Measurements from ENCODE around the gene VSX2.
A peak's percentile ranks its signal among the peaks of the same experiment; 100 is the strongest.

The VSX2 gene

DNA sequence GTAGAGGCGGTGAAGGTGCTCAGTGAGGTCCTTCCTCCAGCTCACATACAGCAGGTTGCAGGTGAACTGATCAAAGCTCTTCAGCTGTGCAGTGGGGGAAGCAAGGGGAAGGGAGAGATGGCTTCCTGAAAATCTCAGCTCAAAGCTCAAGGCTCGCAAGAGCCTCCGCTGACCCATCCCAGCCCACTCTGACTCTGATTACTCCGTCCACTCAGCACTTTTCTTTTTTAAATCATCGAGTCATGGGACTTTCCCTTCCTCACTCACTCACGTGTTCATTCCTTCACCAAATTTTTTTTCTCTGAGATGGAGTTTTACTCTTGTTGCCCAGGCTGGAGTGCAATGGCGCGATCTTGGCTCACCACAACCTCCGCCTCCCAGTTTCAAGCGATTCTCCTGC, 58.7 kb downstream of the VSX2 start:
- TF ChIP-seq FOXP2 (optimal IDR thresholded peaks at IDR 0.05; ENCODE audit: borderline replicate concordance, extremely low read depth, extremely low read length, insufficient read depth) = no peak
- TF ChIP-seq POLR2AphosphoS5 (IDR thresholded peaks at IDR 0.05; ENCODE audit: low read depth, low read length) = no peak
- TF ChIP-seq SIN3A (IDR thresholded peaks at IDR 0.05; ENCODE audit: borderline replicate concordance, insufficient read depth, low read length) = no peak

DNA sequence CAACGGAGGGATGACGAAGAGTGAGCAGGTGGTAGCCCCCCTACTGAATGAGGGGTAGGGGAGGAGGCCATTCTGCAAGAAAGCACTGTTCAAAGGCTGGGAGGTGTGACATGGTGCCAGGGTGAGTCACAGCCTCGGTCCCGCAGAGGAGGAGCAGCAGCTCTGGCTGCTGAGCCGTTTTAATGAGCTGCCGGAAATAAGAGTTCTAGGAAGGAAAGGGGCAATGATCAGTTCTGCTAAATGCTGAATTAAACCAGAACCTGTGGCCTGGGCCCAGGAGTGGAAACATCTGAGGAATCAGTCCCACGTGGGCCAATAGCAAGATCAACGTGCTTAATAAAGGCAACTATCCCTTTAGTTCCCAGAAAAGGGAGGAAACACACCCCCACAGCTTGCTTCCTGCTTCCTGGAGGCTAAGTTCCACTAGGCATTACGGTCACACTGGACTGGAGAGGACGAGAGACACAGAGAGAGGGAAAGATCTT, 59.9 kb downstream of the VSX2 start:
- TF ChIP-seq, protein P1, sequence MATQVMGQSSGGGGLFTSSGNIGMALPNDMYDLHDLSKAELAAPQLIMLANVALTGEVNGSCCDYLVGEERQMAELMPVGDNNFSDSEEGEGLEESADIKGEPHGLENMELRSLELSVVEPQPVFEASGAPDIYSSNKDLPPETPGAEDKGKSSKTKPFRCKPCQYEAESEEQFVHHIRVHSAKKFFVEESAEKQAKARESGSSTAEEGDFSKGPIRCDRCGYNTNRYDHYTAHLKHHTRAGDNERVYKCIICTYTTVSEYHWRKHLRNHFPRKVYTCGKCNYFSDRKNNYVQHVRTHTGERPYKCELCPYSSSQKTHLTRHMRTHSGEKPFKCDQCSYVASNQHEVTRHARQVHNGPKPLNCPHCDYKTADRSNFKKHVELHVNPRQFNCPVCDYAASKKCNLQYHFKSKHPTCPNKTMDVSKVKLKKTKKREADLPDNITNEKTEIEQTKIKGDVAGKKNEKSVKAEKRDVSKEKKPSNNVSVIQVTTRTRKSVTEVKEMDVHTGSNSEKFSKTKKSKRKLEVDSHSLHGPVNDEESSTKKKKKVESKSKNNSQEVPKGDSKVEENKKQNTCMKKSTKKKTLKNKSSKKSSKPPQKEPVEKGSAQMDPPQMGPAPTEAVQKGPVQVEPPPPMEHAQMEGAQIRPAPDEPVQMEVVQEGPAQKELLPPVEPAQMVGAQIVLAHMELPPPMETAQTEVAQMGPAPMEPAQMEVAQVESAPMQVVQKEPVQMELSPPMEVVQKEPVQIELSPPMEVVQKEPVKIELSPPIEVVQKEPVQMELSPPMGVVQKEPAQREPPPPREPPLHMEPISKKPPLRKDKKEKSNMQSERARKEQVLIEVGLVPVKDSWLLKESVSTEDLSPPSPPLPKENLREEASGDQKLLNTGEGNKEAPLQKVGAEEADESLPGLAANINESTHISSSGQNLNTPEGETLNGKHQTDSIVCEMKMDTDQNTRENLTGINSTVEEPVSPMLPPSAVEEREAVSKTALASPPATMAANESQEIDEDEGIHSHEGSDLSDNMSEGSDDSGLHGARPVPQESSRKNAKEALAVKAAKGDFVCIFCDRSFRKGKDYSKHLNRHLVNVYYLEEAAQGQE (IDR thresholded peaks at IDR 0.05; ENCODE audit: insufficient read depth in 1 of 2, low read depth in 2 of 2, low read length in 2 of 2) = no peak
- TF ChIP-seq TAF1 (IDR thresholded peaks at IDR 0.05; ENCODE audit: borderline replicate concordance, insufficient read depth, low read length) (no peak), SIN3A (IDR thresholded peaks at IDR 0.05; ENCODE audit: borderline replicate concordance, insufficient read depth, low read length) (0 out of 2 replicates have a peak, but pooled peaks have one; percentile 48)

DNA sequence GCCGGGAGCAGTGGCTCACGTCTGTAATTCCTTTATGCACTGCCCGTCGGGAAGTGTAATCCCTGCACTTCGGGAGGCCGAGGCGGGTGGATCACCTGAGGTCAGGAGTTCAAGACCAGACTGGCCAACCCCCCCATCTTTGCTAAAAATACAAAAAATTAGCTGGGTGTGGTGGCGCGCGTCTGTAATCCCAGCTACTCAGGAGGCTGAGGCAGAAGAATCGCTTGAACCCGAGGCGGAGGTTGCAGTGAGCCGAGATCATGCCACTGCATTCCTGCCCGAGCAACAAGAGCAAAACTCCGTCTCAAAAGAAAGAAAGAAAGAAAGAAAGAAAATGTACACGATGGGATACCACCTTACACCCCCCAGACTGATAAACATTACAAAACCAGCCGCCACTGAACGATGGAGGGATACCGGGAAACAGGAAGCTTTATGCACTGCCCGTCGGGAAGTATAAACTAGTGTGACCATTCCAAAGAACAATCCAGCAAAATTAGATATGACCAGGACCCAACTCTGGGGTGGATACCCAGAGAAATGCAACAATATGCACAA, 62.4 kb downstream of the VSX2 start:
- no peak for TF ChIP-seq SIN3A (IDR thresholded peaks at IDR 0.05; ENCODE audit: borderline replicate concordance, insufficient read depth, low read length)
- no peak for TF ChIP-seq FOXP2 (optimal IDR thresholded peaks at IDR 0.05; ENCODE audit: borderline replicate concordance, extremely low read depth, extremely low read length, insufficient read depth)
- TF ChIP-seq POLR2AphosphoS5 (IDR thresholded peaks at IDR 0.05; ENCODE audit: low read depth, low read length) = no peak

DNA sequence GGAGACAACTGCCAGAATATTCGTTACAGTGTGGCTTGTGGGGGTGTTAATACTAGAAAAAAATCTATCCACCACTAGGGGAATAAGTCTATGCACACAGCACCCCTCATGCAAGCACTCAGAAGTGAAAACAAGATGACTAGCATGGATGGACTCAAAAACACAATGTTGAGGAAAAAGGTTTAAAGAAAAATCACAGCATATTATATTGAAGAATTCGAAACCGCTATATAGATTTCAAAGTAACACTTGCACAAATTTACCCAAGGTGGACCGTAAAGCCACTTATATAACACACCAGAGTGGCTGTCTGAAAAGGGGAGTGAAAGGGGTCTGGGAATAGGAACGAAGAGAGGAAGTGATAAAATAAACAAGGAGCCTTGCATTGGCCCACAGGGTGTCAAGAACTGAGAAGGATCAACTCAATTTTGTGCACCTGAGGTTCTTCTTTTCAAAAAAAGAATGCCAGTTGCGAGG, 62.9 kb downstream of the VSX2 start:
- TF ChIP-seq FOXP2 (optimal IDR thresholded peaks at IDR 0.05; ENCODE audit: borderline replicate concordance, extremely low read depth, extremely low read length, insufficient read depth) = no peak

DNA sequence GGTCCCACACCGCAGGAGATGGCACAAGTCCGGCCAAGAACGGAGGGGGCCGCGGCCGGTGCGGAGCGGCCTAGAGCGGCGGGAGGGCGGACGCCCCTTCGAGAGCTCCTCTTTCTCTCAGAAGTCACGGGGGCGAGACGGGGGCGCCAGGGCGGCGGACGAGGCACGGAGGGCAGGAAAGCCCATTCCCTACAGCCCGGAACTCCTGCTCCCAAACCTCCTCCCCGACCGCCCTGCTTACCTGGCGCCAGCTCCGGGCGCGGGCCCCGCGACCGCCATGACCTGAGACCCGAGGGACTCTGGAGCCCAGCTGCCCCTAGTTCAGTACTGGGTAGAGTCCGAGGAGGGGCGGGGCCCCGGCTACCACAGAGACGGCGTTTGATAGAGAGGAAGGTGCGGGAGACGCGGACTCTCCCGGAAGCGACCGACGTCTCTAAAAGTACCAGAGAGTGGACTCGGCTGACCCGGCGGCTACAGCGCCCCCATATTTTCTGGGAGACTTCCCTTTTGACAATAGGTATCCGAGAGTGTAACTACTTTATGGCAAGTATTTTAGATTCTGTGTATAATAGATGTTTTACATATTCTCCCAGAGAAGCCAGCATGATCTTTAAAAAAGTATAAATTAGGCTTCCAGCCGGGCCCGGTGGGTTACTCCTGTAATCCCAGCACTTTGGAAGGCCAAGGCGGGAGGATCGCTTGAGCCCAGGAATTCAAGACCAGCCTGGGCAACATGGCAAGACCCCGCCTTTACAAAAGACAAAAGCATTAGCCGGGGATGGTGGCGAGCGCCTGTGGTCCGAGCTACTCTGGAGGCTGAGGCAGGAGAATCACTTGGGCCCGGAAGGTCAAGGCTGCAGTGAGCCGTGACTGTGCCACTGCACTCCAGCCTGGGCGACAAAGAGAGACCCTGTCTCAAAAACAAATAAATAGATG, 63.7 kb downstream of the VSX2 start, which contains the start of gene ABCD4:
Gene ABCD4, minus strand, starts transcription at position 301 of the 936 bp plus-strand sequence. Its CDS starts 22 bp downstream, at position 279.
- TF ChIP-seq FOXP2 (optimal IDR thresholded peaks at IDR 0.05; ENCODE audit: borderline replicate concordance, extremely low read depth, extremely low read length, insufficient read depth) = no peak
- TF ChIP-seq POLR2AphosphoS5 (IDR thresholded peaks at IDR 0.05; ENCODE audit: low read depth, low read length) = peak; percentile 70
- TF ChIP-seq, protein P1 (IDR thresholded peaks at IDR 0.05; ENCODE audit: insufficient read depth in 1 of 2, low read depth in 2 of 2, low read length in 2 of 2) = no peak

DNA sequence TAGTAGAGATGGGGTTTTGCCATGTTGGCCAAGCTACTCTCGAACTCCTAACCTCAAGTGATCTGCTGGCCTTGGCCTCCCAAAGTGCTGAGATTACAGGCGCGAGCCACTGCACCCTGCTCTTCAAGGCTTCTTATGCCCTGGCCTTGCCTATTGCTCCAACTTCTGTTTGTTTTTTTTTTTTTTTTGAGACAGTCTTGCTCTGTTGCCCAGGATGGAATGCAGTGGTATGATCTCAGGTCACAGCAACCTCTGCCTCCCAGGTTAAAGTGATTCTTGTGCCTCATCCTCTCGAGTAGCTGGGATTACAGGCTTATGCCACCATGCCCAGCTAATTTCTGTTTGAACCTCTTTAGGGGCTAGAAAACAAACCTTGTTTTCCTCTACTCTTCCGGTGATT, 69.4 kb downstream of the VSX2 start:
- TF ChIP-seq FOXP2 (optimal IDR thresholded peaks at IDR 0.05; ENCODE audit: borderline replicate concordance, extremely low read depth, extremely low read length, insufficient read depth) = no peak
- no peak for TF ChIP-seq SIN3A (IDR thresholded peaks at IDR 0.05; ENCODE audit: borderline replicate concordance, insufficient read depth, low read length)
- TF ChIP-seq, protein P1 (IDR thresholded peaks at IDR 0.05; ENCODE audit: insufficient read depth in 1 of 2, low read depth in 2 of 2, low read length in 2 of 2) = no peak
- no peak for TF ChIP-seq POLR2AphosphoS5 (IDR thresholded peaks at IDR 0.05; ENCODE audit: low read depth, low read length)
- no peak for TF ChIP-seq TAF1 (IDR thresholded peaks at IDR 0.05; ENCODE audit: borderline replicate concordance, insufficient read depth, low read length)

Data from PFSK-1 (cell line).